Activated B cell treated with CpG ODN at 0.5 μM for 24 hours (primary cell): Measurements from ENCODE around the gene GMPR2. TPM values are rescaled to one million over a fixed set of nuclear protein-coding genes. Genes with fewer than 3 reads are reported as not detected.

Experiments
- ATAC-seq: fragments of 200-7000 bp; cut with Tn5 transposase; one replicate; pipeline ENCODE4 v1.10.0; 2021; ENCODE audit warnings: low read depth, mild to moderate bottlenecking, moderate library complexity
- CTCF ChIA-PET: fragments of 350-600 bp; sonication (Branson Sonifier 250); formaldehyde crosslinking; loops from one replicate; lab custom pipeline; 2021; ENCODE audit warnings: antibody characterized with exemption; lab: Charles Lee
- POLR2A ChIA-PET: fragments of 350-600 bp; sonication (Branson Sonifier 250); formaldehyde crosslinking; loops from one replicate; lab custom pipeline; 2021; ENCODE audit warnings: antibody characterized with exemption; lab: Charles Lee
- DNase-seq: peaks from one replicate; pipeline ENCODE4 v3.0.0; 2022
- H3K27ac Mint-ChIP-seq: one replicate; pipeline ENCODE4 v1.8.0; 2020; ENCODE audit warnings: mixed read lengths
- H3K27me3 Mint-ChIP-seq: one replicate; pipeline ENCODE4 v1.8.0; 2021; ENCODE audit warnings: mixed read lengths
- H3K36me3 Mint-ChIP-seq: one replicate; pipeline ENCODE4 v1.8.0; 2021; ENCODE audit warnings: low read depth, mixed read lengths
- H3K4me1 Mint-ChIP-seq: one replicate; pipeline ENCODE4 v1.8.0; 2021; ENCODE audit warnings: mixed read lengths
- H3K4me3 Mint-ChIP-seq: one replicate; pipeline ENCODE4 v1.8.0; 2020; ENCODE audit warnings: mild to moderate bottlenecking, mixed read lengths
- H3K9me3 Mint-ChIP-seq: one replicate; pipeline ENCODE4 v1.8.0; 2020; ENCODE audit warnings: mixed read lengths
- CTCF ChIP-seq: fragments of 200-600 bp; IDR thresholded peaks from one replicate; pipeline ENCODE4 v1.8.0; 2022; ENCODE audit warnings: antibody characterized with exemption, mild to moderate bottlenecking
- intact Hi-C: fragments of 100-400 bp; cut with micrococcal nuclease; formaldehyde crosslinking; loops from one replicate; pipeline ENCODE4 v1.15.1; 2024
- total RNA-seq: library from RNA; stranded (reverse); gene quantifications from 2 replicates; pipeline ENCODE4 v1.2.3, GENCODE V29; 2022

The GMPR2 gene
- total RNA-seq, 1 donor from 2014 or later: 50.2 TPM

DNA sequence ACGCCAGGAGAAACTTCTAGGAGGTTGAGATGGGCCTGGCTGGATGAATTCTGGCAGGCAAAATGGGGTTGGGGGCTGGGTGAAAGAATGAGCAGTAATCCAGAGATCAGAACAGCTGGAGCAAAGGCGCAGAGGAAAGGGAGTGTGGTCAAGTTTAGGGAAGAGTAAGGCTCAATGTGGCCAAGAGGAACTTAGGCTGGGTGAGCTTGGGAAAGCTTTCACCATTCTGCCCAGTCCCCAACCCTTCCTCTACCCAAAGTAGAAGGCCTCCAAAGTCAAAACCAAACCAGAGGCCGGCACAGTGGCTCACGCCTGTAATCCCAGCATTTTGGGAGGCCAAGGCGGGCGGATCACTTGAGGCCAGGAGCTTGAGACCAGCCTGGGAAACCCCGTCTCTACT lies 48.9 kb downstream of the GMPR2 start:
- ATAC-seq (no peak), DNase-seq (no peak)
- Mint-ChIP-seq H3K4me1 (peaks cover 60% of the 10 kb centered on the region), H3K27me3 (no peaks in the 10 kb centered on the region), H3K27ac (peak overlapping the region; percentile 78), H3K9me3 (no peaks in the 10 kb centered on the region), H3K36me3 (no peaks in the 10 kb centered on the region), H3K4me3 (peak overlapping the region; percentile 28)
- TF ChIP-seq CTCF: no peak
- ChIA-PET POLR2A (interaction anchor here (0.7 to 5.0 kb wide), 6 partner anchors 9 to 149 kb away, joined by 3 to 80 read pairs (median 30); partner anchors contain the start of genes KHNYN, MDP1, RABGGTA and TINF2), CTCF (interaction anchor here (1.4 to 5.4 kb wide), 4 partner anchors 10 to 52 kb away, joined by 3 to 31 read pairs (median 5); partner anchors contain the start of genes CIDEB, LTB4R, LTB4R2 and RABGGTA)
- intact Hi-C loops: no loop called here

- intact Hi-C loops: no loop called here
- no peak for TF ChIP-seq CTCF
- ChIA-PET POLR2A (interaction anchor here (0.7 to 3.9 kb wide), 5 partner anchors 12 to 148 kb away, joined by 3 to 53 read pairs (median 8); partner anchors contain the start of genes KHNYN, RABGGTA and TINF2), CTCF (interaction anchor here (0.8 to 5.4 kb wide), 5 partner anchors 11 to 27 kb away, joined by 3 to 31 read pairs (median 3); partner anchors contain the start of genes CIDEB, LTB4R, LTB4R2 and RABGGTA)
- no peak for DNase-seq
- Mint-ChIP-seq H3K27ac (no peak overlapping the region), H3K36me3 (no peaks in the 10 kb centered on the region), H3K4me3 (no peak overlapping the region), H3K4me1 (peaks cover 52% of the 10 kb centered on the region), H3K9me3 (no peaks in the 10 kb centered on the region), H3K27me3 (no peaks in the 10 kb centered on the region)
- ATAC-seq: no peak
Observed at GRCh38 chr14:24282736-24283135, 50.0 kb downstream of the GMPR2 start.

- CTCF ChIA-PET: interaction anchor here (0.9 to 5.4 kb wide), 2 partner anchors 12 to 25 kb away, joined by 3 to 31 read pairs; partner anchors contain the start of genes CIDEB, LTB4R, LTB4R2 and RABGGTA
- Mint-ChIP-seq H3K9me3 (no peaks in the 10 kb centered on the region), H3K4me1 (peaks cover 44% of the 10 kb centered on the region), H3K27ac (no peak overlapping the region), H3K27me3 (no peaks in the 10 kb centered on the region), H3K4me3 (no peak overlapping the region), H3K36me3 (peaks cover 2% of the 10 kb centered on the region)
- POLR2A ChIA-PET: interaction anchor here (2.3 kb wide), 1 partner anchor 41 kb away, joined by 8 read pairs; the partner anchor contains the start of gene TINF2
- no peak for TF ChIP-seq CTCF
- intact Hi-C loops: no loop called here
- no peak for DNase-seq
- no peak for ATAC-seq
Observed at GRCh38 chr14:24283796-24284460, 51.2 kb downstream of the GMPR2 start.

GRCh38 chr14:24284501-24285035 lies 51.8 kb downstream of the GMPR2 start:
- ATAC-seq (no peak), DNase-seq (no peak)
- Mint-ChIP-seq H3K27ac (no peak overlapping the region), H3K4me3 (no peak overlapping the region), H3K9me3 (no peaks in the 10 kb centered on the region), H3K4me1 (peaks cover 43% of the 10 kb centered on the region), H3K36me3 (peaks cover 6% of the 10 kb centered on the region), H3K27me3 (no peaks in the 10 kb centered on the region)
- ChIA-PET POLR2A (interaction anchor here (2.3 kb wide), 1 partner anchor 42 kb away, joined by 8 read pairs; the partner anchor contains the start of gene TINF2), CTCF (no interaction called here)
- intact Hi-C loops: no loop called here
- no peak for TF ChIP-seq CTCF

GRCh38 chr14:24285351-24285750 lies 52.6 kb downstream of the GMPR2 start:
- DNase-seq: no peak
- intact Hi-C loops: no loop called here
- Mint-ChIP-seq H3K36me3 (peaks cover 13% of the 10 kb centered on the region), H3K27me3 (no peaks in the 10 kb centered on the region), H3K4me1 (peaks cover 43% of the 10 kb centered on the region), H3K9me3 (no peaks in the 10 kb centered on the region), H3K4me3 (no peak overlapping the region), H3K27ac (no peak overlapping the region)
- no peak for TF ChIP-seq CTCF
- POLR2A ChIA-PET: interaction anchor here (0.7 to 0.9 kb wide), 2 partner anchors 43 to 146 kb away, joined by 3 to 4 read pairs; partner anchors contain the start of gene TINF2
- ATAC-seq: no peak
- CTCF ChIA-PET: no interaction called here
